GM12801 (cell line): Measurements from ENCODE around the gene P3H2.

Source experiments
- TF ChIP-seq, protein P1 (sequence below): IDR thresholded peaks from one replicate; pipeline ENCODE4 v1.5.1; 2011; ENCODE audit warnings: control low read depth; ENCODE audit not compliant: insufficient read length; ENCODE audit errors: extremely low read depth

P3H2 gene

DNA sequence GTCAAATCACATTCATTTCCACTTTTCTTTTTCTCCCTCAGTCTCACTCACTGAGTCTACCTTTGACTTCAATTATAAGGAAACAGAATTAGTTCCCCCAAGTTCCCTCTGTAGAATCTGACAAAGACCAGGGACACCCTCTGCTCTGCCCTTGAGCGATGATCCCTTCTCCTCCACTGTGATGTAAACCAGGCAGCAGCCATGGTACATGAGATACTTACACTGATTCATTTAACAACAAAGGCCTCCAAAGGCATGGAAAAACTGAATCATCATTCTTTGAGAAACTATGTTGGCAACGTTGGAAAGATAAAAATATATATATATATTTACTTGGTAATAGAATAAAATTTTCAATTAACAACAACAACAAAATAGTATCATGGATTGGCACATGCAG lies 84.1 kb downstream of the P3H2 start:
- TF ChIP-seq, protein P1, sequence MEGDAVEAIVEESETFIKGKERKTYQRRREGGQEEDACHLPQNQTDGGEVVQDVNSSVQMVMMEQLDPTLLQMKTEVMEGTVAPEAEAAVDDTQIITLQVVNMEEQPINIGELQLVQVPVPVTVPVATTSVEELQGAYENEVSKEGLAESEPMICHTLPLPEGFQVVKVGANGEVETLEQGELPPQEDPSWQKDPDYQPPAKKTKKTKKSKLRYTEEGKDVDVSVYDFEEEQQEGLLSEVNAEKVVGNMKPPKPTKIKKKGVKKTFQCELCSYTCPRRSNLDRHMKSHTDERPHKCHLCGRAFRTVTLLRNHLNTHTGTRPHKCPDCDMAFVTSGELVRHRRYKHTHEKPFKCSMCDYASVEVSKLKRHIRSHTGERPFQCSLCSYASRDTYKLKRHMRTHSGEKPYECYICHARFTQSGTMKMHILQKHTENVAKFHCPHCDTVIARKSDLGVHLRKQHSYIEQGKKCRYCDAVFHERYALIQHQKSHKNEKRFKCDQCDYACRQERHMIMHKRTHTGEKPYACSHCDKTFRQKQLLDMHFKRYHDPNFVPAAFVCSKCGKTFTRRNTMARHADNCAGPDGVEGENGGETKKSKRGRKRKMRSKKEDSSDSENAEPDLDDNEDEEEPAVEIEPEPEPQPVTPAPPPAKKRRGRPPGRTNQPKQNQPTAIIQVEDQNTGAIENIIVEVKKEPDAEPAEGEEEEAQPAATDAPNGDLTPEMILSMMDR = no peak

DNA sequence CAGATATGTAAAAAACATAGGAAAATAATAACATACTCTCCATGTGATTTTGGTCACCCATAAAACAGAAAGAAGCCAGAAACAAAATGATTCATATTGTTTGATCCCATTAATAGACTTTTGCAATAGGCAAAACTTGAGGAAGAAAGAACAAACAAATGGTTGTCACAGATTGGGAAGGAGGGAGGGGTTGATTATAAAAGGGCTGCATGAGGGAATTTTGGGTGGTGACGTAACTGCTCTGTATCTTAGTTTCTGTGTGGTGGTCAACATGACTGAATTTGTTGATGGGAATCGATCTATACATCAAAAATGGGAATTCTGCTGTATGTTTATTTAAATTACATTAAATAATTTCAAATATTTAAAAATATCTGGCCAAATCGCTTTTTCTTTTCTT lies 86.3 kb downstream of the P3H2 start:
- TF ChIP-seq, protein P1 = no peak

DNA sequence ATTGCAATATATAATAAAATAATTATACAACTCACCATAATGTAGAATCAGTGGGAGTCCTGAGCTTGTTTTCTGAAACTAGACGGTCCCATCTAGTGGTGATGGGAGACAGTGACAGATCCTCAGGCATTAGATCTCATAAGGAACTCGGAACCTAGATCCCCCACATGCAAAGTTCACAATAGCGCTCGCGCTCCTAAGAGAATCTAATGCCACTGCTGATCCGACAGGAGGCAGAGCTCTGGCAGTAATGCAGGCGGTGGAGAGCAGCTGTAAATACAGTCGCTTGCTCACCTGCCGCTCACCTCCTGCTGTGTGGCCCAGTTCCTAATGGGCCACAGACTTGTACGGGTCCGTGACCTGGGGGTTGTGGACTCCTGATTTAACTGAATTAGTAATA lies 87.8 kb downstream of the P3H2 start:
- TF ChIP-seq, protein P1 = no peak

- TF ChIP-seq, protein P1 = no peak
These were observed 88.6 kb downstream of the P3H2 start for GRCh38 chr3:190031887-190032752.

- TF ChIP-seq, protein P1 = no peak
These were observed 93.6 kb downstream of the P3H2 start for GRCh38 chr3:190027116-190027515.

GRCh38 chr3:190026154-190026553 lies 94.5 kb downstream of the P3H2 start:
- TF ChIP-seq, protein P1 = no peak

GRCh38 chr3:190024912-190025311 lies 95.8 kb downstream of the P3H2 start:
- TF ChIP-seq, protein P1 = no peak
